ENCODE measurements around the gene RAB6A.

DNA sequence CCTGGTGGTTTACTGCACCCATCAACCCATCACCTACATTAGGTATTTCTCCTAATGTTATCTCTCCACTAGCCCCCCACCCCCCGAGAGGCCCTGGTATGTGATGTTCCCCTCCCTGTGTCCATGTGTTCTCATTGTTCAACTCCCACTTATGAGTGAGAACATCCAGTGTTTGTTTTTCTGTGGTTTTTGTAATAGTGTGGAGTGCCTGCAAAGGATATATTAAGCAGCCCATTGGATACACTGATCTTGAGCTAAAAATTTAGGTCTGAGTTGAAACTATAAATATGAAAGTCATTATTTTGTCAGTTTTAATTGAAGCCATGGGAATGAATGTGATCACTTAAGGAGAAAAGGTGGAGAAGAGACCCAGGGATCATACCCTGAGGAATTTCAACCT is 49.8 kb upstream of the RAB6A start:
- TF ChIP-seq NFXL1 (IDR thresholded peaks at IDR 0.05; ENCODE audit: borderline replicate concordance), result no peak
- no peak for TF ChIP-seq EZH2 (IDR thresholded peaks at IDR 0.05; ENCODE audit: borderline replicate concordance, control insufficient read depth, low read depth, low read length)

Data from GM12878 (cell line).